GM18498 (cell line): ENCODE data around the gene GRB10.
"Not testable (repeated sequence)": the region's sequence is repeated elsewhere in the genome, so short reads cannot be mapped to it uniquely, and the experiment has no call there.

Source experiments
- ATAC-seq: cut with Tn5 transposase; IDR thresholded peaks from one replicate; pipeline ENCODE4 v1.9.1; 2021; ENCODE audit warnings: mild to moderate bottlenecking, moderate library complexity; ENCODE audit not compliant: unreplicated experiment

The GRB10 gene

DNA sequence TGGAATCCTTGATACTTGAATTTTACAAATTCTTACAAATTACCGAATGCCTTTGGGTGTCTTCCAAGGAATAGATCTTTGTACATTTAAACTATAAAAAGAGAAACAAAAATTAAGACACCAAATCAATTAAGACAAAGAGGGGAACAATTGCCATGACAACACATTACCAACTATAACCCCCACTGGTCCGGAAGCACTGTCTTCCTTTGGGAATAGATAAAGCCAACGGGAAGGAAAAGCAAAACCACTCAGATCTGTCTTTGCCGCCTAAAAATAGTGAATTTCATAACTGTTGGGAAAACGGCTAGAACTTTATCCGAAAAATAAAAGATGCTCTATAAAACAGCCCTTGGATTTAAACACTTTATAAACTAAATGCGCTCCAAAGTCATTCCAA lies 37.4 kb downstream of the GRB10 start:
- no peak for ATAC-seq

DNA sequence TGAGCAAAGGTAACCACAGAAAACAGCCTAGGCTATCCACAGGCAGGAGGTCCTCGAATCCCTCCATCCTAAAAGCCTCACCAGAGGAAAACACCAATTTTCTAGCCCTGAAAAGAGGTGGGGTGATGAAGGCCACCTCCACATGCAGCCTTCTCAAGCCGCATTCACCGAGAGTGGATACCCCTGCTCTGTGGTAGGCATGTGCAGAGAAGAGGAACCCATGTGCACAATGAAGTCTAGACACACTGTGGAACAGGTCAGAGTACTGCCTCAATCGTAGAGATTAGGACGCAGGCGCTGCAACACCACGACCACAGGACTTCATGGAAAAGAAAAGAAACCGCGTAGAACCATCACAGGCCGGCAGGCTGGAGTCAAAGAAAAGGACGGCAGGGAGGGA lies 38.8 kb downstream of the GRB10 start:
- ATAC-seq, result no peak

DNA sequence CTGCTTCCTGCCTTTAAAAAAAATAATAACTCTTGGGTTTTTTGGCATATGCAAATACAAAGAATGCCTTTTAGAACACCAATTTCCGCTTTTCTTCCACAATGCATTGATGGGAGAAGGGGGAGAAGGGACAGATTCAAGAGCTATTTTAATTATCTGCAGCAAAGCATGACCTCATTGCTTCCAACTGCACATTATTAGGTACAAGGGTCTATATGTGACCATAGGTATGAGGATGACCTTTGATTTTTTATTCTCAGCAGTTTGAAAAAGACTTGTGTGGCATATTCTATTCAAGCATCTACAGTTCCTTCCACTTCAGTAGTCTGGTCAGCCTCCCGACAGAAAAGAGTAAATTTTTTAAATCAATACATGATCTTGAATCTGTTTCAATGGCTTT lies 39.7 kb downstream of the GRB10 start:
- ATAC-seq, result no peak

DNA sequence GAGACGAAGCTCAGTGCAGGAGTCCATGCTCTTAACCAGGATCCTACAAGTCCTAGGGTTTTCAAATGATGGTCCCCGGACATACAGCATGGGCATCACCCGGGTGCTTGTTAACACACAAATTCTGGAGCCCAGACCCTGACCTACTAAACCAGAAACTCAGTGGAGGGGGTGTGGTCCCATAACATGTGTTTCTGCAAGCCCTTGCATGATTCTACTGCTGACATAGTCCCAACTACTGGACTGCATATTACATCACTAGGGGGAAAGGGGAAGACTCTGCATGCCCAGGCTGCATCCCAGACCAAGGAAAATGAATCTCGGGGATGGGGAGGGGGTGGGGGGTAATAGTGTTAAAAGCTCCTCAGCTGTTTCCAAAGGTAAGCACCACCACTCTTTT lies 40.3 kb downstream of the GRB10 start:
- ATAC-seq, result no peak

DNA sequence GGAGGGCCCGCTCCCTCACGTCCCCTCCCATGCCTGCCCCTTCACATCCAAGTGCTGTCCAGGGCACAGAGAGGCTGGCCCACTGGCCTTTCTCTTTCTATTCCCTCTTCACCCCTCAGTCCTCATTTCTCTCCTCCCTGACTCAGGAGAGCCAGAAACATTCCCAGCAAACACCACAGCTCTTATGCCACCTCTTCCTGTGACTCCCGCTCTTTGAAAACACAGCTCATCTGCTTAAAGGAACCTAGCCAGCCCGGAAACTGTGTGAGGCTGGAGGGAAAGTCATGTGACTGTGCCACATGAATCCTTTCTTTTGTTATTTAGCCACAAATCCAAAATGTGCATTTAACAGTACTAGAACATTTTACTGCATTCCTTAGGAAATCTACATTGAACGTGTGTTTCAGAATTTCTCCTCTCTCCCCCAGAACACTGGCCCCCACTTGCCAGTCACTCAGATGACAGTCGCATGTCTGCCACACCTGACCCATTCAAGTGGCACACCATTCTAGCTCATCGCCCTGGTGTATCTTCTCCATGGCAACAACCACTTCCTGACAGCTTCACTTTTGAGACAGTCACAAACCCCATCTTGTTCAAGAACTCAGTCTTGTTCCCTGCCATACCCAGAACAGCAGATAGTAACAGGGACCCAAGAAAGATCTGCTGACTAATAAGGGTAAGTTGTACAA lies 42.8 kb downstream of the GRB10 start:
- ATAC-seq, result no peak

DNA sequence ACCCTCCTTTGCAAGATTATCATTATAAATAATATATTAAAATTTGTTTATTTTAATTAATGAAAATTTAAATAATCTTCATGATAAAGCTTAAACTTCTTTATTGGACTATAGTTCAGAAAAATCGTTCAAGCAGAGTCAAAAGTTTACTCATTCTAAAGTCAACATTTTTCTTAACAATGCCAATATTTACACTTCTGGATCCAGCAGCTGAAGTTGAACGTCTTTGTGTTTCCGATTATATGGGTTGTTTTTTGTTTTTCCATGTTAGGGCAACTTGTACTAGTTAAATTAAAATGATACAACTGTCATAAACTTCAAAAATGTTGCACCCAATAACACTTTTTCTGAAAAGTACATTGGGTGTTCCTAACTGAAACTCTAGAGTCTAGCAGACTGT lies 43.8 kb downstream of the GRB10 start:
- ATAC-seq, result no peak

DNA sequence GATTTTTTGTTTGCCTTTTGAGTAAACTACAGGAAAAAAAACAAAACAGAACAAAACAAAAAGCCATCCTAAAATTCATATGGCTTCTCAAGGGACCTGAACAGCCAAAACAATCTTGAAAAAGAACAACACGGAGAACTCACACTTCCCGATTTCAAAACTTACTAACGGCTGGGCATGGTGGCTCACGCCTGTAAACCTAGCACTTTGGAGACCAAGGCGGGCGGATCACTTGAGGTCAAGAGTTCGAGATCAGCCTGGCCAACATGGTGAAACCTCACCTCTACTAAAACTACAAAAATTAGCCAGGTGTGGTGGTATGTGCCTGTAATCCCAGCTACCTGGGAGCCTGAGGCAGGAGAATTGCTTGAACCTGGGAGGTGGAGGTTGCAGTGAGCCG lies 46.9 kb downstream of the GRB10 start:
- ATAC-seq, result not testable (repeated sequence)

DNA sequence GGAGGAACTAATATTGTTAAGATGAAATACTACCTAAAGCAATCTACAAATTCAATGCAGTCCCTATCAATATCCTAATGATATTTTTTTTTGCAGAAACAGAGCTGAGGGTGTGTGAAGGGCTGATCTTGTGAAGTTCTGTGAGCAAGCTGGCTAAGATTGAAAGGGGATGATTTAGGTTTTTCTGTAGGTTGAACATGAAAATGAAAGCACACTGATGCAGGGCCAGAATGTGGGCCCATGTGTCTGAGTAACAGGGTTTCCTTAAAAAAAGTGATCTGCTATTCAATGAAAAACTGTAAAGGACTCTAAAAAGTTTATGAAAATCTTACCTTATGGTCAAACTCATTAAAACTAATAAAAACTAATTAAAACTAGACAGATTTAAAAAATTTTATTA lies 47.4 kb downstream of the GRB10 start:
- ATAC-seq, result no peak

DNA sequence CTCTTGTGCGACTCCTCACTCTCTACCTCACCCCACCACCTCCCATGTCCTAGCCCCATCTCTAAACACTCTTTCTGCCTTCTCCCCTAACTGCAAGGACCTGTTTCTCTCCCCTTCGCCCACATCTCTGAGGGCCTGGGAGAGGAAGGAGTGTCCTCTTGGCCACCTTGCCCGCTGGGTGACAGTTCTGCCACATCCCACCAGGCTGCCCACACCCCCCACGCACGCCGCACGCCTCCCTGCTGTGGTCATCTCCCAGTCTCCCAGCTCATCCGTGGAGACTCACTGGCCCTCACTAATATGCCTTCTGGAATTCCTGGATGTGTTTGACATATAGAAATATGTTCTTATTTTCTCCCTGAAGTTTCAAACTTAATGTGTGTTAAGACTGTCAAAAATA lies 48.5 kb downstream of the GRB10 start:
- ATAC-seq, result no peak

DNA sequence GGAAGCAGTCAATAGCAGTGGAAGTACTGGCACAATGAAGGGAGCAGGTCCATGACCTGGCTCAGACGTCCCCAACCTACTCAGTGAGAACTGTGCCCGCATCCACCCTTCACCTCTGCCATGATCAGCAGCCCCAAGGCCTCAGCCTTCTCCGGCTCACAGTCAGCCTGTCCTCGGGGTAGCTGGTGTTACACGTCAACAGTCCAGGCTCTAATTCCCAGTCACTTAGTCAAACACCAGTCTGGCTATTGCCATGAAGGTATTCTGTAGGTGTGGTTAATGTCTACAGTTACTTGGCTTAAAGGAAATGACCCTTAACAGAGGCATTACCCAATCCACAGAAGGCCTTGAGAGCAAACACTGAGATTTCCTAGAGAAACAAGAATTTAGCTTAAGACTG lies 49.1 kb downstream of the GRB10 start:
- no peak for ATAC-seq

DNA sequence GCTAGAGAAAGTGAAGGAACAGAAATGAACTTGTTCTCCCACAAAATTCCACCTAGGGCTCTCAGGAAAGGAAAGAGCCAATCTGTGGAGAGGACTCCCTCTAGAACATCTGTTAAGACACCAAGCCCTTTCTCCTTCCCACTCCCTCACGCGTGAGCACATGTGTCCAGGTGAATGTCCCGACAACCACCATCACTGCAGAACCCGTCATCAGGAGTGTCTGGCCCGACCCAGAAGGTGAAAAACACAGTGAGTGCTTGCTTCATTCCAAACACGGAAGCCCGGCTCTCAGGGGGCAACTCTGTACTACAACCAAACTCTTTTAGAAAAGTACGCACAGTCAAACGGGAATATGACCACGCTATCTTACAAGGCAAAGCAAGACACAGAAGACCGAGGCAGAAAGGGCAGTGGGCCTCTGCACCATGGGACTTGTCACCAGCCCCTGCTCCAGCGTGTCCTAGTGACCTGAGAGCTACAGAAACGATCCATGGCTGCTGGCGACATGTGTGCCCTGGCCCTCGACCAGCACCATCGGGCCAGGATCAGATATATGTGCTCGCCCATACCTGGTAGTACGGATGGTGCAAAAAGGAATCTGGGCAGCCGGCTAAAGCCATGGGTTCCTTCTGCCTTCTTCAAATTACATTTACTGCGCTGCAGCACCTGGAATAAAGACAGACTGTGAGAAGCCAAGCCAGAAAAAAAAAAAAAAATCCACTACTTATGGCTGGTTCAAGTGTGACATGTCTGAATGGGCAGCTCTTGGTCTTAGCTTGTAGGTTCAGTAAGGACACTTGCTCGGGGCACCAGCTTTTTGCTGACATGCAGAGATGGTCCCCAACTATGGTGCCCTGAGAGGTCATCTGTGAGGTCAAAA lies 50.8 kb downstream of the GRB10 start:
- no peak for ATAC-seq

DNA sequence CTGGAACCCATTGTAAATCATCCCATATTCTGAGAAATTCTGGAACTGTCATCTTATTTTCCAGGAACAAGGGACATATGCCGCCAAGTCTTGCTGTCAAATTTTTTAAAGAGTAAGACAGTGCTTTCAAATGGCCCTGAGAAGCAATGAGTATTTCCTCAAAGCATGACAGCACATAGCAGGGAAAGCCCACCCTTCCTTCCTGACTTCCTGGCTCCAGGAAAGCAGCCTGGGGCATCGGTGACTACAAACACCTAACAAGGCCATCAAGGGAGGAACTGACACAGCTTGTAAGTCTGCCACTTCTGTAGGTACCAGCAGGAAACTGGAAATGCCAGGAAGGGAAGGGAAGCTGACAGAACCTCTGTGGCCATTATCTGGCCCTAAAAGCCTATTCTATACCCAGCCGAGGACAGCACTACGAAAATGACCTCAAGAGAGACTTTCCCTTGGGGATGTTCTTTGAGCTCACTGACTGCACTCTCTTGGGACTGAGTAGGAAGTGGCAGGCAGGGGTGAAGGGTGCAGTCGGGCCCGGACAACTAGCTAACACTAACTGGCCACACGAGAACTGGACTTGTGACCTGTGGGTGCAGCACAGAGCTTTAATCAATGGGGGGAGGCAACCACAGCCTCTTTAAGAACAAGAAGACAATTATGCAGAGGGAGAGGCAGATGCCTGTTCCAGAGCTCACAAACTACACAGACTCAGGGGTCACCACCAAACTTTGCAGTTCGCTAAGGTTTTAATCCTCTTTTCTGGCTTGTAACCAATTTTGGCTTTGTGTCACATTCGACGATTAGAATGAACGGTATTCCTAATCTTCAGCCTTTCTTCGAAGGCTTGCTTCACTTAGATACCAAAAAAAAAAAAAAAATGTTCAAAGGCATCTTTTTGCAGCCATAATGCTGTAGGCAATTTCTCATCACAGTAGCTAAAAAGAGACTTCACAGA lies 52.0 kb downstream of the GRB10 start:
- ATAC-seq, result no peak

DNA sequence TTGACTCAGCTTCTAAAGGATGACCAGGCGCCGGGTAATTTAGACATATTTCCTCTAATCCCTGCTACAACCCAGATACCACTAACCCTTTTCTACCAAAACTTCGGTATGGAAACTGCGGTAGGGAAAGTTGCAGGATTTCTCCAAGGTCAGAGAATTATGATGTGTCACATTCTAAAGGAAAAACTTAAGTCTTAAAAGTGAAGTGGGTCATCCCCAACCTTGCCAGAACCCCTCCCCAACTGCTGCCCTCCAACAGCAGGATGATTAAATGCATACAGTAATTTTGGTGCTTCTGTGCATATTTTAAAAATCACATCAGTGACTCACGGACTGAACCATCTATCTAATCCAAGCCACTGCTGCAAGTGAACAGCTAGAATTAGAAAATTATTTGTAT lies 52.7 kb downstream of the GRB10 start:
- no peak for ATAC-seq

DNA sequence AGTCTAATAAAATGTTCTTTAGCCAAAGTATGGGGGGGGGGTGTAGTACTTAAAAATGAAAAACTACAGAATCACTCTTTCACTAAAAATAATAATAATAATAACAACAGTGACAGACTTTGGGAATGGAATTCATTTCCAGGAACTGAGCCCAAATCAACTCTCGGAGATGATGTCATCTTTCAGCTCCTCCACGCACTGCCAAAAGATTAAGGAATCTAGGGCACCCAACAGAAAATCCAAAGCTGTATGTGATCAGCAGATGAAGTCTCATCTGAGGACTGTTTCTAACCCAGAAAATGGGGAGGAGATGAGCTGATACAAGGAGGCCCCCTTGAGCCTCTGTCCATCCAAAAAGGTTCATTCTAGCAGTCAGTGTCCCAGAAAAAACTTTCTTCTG lies 54.5 kb downstream of the GRB10 start:
- ATAC-seq, result no peak

DNA sequence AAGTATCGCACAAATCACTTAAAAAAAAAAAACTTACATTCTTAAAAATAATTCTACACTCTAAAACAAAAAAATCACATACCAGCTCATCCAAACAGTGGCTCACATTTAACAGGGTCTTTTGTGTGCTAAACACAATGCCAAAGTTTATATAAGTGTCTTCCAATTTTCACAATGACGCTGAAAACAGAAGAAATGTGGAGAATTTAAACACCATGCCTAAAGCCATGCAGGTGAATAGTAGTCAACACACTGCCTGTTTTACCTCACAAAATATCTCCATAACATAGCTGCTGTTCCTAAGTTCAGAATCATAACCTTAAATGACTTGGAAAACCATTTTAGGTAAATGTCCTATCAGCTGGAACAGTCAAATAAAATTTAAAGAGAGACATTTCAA lies 55.0 kb downstream of the GRB10 start:
- ATAC-seq, result no peak

DNA sequence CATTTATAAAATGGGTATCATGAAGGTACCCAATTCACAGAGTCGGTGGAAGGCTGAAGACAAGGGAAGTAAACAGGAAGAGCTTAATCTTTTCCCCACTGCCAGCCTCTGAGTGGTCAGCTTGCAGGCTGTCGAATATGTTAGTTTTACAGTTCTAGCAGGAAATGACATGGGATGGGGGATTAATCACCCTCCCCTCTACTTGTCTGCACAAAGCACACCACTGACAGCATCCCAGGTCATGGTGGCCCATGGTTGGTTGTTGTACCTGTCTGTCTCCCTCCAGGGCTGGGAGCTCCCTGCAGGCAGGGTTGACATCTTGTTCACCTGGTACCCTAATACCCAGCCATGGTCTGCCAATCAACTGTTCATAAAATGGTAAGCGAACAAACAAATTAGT lies 55.6 kb downstream of the GRB10 start:
- ATAC-seq, result no peak

DNA sequence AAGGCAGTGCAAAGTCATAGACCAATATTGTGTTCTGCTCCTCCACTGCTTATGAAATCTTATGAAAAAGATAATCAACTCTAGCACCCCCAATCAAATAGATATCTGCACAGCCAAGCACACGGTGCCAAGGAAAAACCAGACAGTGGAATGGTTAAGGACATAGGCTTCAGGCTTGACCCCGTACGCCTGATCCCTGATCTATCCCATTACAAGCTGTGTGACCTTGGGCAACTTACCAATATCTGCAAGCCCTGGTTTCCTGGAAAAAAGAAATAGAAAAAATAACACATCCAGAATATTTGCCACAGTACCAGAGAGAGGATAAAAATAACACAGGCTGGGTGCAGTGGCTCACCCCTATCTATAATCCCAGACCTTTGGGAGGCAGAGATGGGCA lies 56.9 kb downstream of the GRB10 start:
- ATAC-seq, result no peak

DNA sequence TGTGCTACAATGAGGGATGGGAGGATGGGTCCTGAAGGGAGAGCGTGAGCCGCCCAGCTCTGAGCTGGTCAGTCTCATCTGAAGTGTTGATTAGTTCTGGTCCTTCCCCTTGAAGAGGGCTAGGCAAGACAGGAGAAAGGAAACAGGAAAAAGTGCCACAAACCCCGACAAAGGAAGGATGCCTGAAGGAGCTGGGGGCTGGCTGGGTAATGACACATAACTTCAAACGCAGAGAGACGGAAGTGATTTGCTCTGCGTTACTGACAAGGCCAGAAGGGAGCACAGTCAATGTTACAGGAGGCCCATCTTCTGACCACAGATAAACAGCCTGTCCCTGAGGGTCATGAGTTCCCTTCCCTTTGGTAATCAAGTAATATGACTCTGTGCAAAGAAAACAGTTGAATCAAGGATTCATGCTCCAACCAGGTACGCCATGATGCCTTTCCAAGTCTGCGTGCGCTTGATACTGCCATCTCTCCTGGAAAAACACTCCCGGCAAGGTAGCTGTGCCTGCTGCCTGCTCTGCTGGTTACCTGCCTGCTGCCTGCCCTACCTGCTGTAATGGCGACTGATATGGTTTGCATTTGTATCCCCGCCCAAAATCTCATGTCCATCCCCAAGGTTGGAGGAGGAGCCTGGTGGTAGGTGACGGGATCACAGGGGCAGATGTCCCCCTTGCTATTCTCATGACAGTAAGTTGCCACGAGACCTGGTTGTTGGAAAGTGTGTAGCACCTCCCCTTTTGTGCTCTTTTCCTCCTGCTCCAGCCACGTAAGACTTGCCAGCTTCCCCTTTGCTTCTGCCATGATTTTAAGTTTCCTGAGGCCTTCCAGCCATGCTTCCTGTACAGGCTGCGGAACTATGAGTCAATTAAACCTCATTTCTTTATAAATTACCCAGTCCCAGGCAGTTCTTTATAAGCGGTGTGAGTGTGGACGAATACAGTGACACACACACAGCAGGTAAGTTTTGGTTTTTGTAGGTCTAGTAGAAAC lies 57.9 kb downstream of the GRB10 start:
- no peak for ATAC-seq

DNA sequence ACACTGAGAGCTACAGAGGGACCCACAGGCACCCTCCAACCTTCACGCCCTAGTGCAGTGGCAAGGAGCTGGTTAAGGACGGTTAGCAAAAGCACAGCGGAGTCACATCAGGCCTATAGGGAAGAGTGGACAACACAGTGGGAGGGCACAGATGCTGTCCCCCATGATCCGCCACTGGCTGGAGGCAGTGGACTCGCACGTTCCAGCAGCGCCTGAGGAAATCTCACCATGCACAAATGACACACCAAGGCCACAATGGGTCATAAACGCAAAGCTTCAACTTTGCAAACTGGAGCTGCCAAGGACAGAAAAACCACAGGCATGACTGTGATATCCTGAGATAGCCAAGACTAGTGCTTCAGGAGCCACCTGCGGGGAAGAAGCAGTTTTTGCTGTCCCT lies 58.8 kb downstream of the GRB10 start:
- no peak for ATAC-seq

DNA sequence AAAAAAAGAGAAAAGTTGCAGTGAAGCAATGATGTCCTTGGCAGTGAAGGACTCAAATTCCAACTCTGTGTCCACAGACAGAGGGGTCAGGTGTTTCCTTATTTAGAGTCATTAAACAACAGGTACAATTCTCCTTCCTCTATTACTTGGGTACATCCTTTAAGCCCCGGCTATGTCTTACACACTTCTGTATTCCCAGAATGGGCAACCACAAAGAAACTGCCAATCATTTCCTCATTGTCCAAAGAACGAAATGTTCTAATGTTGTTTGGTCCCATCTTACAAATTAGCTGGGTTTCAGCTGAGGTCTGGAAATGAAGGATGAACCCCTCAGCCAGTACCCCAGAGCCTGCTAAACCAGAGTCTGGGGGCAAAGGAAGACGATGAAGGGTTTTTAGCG lies 59.5 kb downstream of the GRB10 start:
- ATAC-seq, result no peak
